ENCODE measurements around the gene CBX4. TPM values are rescaled to one million over a fixed set of nuclear protein-coding genes. Genes with fewer than 3 reads are reported as not detected.

The CBX4 gene
- total and polyA plus RNA-seq, 8 donors: 11.1 to 22.3 (median 17.0) TPM

GRCh38 chr17:79878329-79878947 is 39.2 kb upstream of the CBX4 start:
- intact Hi-C loops (cut with DNase I): no loop called here
- DNase-seq (no peak), ATAC-seq (no peak)
- no peak for TF ChIP-seq CTCF (IDR thresholded peaks at IDR 0.05)
- H3K4me3 ChIP-seq: no peak overlapping the region
- no peaks in the 10 kb centered on the region for H3K4me1 ChIP-seq
- H3K27me3 ChIP-seq: peaks cover 5 to 14% of the 10 kb centered on the region in 2 donors
- no peak overlapping the region for H3K27ac ChIP-seq
- no peaks in the 10 kb centered on the region for H3K9me3 ChIP-seq
- no peaks in the 10 kb centered on the region for H3K36me3 ChIP-seq

GRCh38 chr17:79877041-79877440 is 37.8 kb upstream of the CBX4 start:
- H3K27me3 ChIP-seq: peaks cover 5 to 14% of the 10 kb centered on the region in 2 donors
- H3K27ac ChIP-seq: no peak overlapping the region
- no peaks in the 10 kb centered on the region for H3K4me1 ChIP-seq
- no peaks in the 10 kb centered on the region for H3K36me3 ChIP-seq
- no peak overlapping the region for H3K4me3 ChIP-seq
- no peaks in the 10 kb centered on the region for H3K9me3 ChIP-seq
- DNase-seq (no peak), ATAC-seq (no peak)
- TF ChIP-seq CTCF (IDR thresholded peaks at IDR 0.05): no peak
- intact Hi-C loops (cut with DNase I): no loop called here

- no peak for DNase-seq
- no peak overlapping the region for H3K27ac ChIP-seq
- H3K4me1 ChIP-seq: no peaks in the 10 kb centered on the region
- no peaks in the 10 kb centered on the region for H3K9me3 ChIP-seq
- ATAC-seq: no peak
- no peaks in the 10 kb centered on the region for H3K36me3 ChIP-seq
- intact Hi-C loops (cut with DNase I): no loop called here
- no peak for TF ChIP-seq CTCF (IDR thresholded peaks at IDR 0.05)
- no peak overlapping the region for H3K4me3 ChIP-seq
- peaks cover 5 to 14% of the 10 kb centered on the region in 2 donors for H3K27me3 ChIP-seq
These were observed 36.3 kb upstream of the CBX4 start for GRCh38 chr17:79875511-79875910.

- Histone ChIP-seq H3K4me3 (no peak overlapping the region), H3K36me3 (no peaks in the 10 kb centered on the region), H3K27me3 (peaks cover 0 to 14% of the 10 kb centered on the region in 2 donors), H3K4me1 (no peaks in the 10 kb centered on the region), H3K9me3 (no peaks in the 10 kb centered on the region), H3K27ac (no peak overlapping the region)
- ATAC-seq (peak; percentile 60), DNase-seq (no peak)
- intact Hi-C loops (cut with DNase I): no loop called here
- peak; percentile 45 to 57 for TF ChIP-seq CTCF (IDR thresholded peaks at IDR 0.05)
These were observed 35.2 kb upstream of the CBX4 start for GRCh38 chr17:79874329-79874981.

GRCh38 chr17:79873583-79873982 is 34.3 kb upstream of the CBX4 start:
- H3K27ac ChIP-seq: no peak overlapping the region
- no peak overlapping the region for H3K4me3 ChIP-seq
- DNase-seq: no peak
- no peaks in the 10 kb centered on the region for H3K4me1 ChIP-seq
- H3K27me3 ChIP-seq: peaks cover 0 to 14% of the 10 kb centered on the region in 2 donors
- H3K36me3 ChIP-seq: no peaks in the 10 kb centered on the region
- H3K9me3 ChIP-seq: no peaks in the 10 kb centered on the region
- ATAC-seq: no peak
- no peak for TF ChIP-seq CTCF (IDR thresholded peaks at IDR 0.05)
- intact Hi-C loops (cut with DNase I): no loop called here
